Fibroblast of skin of scalp (primary cell): ENCODE results near the gene WDR3. TPM values are rescaled to one million over a fixed set of nuclear protein-coding genes. Genes with fewer than 3 reads are reported as not detected.
A peak's percentile ranks its signal among the peaks of the same experiment; 100 is the strongest.
"Not testable (repeated sequence)": the region's sequence is repeated elsewhere in the genome, so short reads cannot be mapped to it uniquely, and the experiment has no call there.

Experiments used
- DNase-seq: peaks from one replicate; pipeline ENCODE4 v3.0.0-alpha.2; 2013
- polyA plus RNA-seq, 2 experiments: library from polyadenylated mRNA; unstranded; fragments of 120-200 nt; gene quantifications; one replicate each; pipeline ENCODE4 v1.2.1, GENCODE V29; 2013; ENCODE audit not compliant: insufficient read length in 2 of 2

Gene WDR3
- 13.9 TPM for polyA plus RNA-seq (2013, experiment 1 of 2; ENCODE audit: insufficient read length)
- 16.5 TPM for polyA plus RNA-seq (2013, experiment 2 of 2; ENCODE audit: insufficient read length)

- peak; percentile 96 for DNase-seq
These were observed at the start of gene WDR3, which contains the start of gene GDAP2 for GRCh38 chr1:117929343-117930172. TSS of gene WDR3 (plus strand) at chr1:117929739. CDS start at chr1:117933320, 3,581 bp downstream. TSS of gene GDAP2 (minus strand) at chr1:117929621. CDS start at chr1:117920357, 9,264 bp downstream.

GRCh38 chr1:117883616-117884015 lies 45.9 kb upstream of the WDR3 start:
- no peak for DNase-seq

GRCh38 chr1:117886101-117886795 lies 43.3 kb upstream of the WDR3 start:
- peak; percentile 68 for DNase-seq

GRCh38 chr1:117890452-117890851 lies 39.1 kb upstream of the WDR3 start:
- no peak for DNase-seq

DNA sequence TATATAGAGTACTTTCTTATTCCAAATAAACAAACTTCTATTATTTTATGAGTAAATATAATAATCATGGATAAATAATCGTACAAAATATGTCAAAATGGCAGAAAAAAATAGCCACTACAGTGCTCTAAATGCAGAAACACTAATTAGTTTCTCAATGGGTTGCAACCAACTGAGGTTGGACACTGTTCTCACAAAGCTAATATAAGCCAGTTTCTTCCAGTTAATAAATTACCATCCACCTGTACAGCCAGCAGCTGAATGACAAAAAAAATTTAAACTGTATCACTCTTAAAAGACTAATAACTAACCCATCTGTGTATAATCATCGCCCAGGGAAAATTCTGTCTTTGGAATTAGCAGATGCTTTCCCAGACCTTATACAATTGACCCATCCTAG lies 37.0 kb upstream of the WDR3 start:
- no peak for DNase-seq

DNA sequence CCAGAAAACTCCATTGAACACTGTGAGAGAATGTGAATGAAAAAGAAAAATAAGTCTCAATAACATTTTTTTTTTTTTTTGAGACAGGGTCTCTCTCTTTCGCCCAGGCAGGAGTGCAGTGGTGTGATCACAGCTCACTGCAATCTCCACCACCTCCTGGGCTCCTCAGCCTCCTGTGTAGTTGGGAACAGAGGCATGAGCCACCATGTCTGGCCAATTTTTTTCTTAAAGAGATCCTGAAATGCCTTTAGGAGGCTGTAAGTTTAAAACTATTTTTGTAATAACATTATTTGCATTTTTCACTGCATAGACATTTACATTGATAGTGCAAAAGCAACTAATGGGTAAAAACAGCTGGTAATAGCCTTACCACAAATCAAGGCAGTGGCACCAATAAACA lies 35.5 kb upstream of the WDR3 start:
- peak; percentile 78 for DNase-seq

- peak; percentile 87 for DNase-seq
These were observed 33.9 kb upstream of the WDR3 start for GRCh38 chr1:117895482-117896114.

DNA sequence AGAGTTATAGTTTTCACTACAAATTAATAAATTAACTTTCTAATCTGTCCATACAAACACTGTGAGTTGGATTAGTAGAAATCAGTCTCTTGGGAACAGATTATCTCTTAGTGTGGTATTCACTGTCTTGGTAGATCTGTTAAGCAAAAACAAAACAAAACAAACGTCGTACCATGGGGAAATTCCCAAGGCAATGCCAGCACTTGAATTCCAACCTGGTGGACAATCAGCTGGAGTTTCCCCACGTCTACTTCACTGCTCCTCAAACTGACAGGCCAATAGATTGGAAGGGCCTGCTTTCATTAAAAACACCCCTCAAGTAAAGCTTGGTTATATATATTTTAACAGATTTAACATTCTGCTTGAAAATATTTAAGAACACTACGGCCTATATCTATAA lies 32.0 kb upstream of the WDR3 start:
- no peak for DNase-seq

GRCh38 chr1:117899801-117900200 lies 29.7 kb upstream of the WDR3 start:
- DNase-seq, result no peak

DNA sequence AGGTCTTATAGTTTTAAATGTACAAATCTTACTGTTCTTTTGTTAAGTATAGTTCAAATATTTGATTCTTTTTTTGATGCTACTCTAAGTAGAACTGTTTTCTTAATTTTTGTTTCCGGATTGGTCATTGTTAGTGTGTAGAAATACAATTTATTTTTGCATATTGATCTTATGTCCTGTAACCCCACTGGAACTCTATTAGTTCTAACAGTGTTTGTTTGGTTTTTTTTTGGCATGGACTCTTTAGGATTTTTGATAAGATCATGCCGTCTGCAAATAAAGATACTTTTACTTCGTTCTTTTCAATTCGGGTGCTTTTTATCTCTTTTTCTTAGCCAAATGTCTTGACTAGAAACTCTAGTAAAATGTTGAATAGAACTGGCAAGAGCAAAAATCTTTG lies 26.6 kb upstream of the WDR3 start:
- no peak for DNase-seq

DNA sequence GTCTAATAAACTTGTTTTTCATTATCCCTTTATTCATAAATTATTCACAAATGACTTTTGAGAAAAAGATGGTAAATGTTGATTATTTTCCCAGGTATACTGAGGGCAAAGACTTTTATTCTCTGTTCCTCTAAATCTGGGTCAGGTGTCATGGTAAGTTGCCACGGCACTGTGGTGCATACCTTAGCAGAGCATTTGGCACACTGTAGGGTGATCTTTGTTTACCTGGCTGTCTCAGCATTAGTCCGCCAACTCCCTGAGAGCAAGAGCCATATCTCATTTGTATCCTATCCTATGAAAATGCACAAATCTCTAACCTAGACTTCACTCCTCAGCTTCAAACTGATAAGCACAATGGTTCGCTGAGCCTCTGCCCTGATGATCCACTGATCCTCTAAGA lies 25.1 kb upstream of the WDR3 start:
- no peak for DNase-seq

DNA sequence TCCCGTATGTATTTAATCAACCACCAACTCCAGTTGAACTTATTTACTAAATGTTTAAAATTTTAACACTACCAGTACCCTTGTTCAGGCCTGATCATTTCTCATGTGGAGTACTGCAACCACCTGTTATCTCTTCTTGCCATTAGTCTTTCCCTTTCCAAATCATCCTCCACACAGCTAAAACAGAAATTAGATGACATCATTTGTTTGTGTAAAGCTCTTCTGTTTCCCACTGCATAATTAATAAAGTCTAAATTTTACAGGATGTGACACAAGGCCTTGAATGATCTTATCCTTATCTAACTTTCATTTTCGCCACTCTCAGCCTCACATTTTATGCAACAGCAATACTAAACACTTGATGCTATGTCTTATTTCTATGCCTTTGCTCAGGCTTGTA lies 24.5 kb upstream of the WDR3 start:
- no peak for DNase-seq

GRCh38 chr1:117911051-117911450 lies 18.5 kb upstream of the WDR3 start:
- DNase-seq, result no peak

GRCh38 chr1:117919376-117919775 lies 10.2 kb upstream of the WDR3 start:
- no peak for DNase-seq

GRCh38 chr1:117921991-117922390 lies 7.5 kb upstream of the WDR3 start:
- DNase-seq, result no peak

GRCh38 chr1:117922717-117923116 lies 6.8 kb upstream of the WDR3 start:
- not testable (repeated sequence) for DNase-seq

DNA sequence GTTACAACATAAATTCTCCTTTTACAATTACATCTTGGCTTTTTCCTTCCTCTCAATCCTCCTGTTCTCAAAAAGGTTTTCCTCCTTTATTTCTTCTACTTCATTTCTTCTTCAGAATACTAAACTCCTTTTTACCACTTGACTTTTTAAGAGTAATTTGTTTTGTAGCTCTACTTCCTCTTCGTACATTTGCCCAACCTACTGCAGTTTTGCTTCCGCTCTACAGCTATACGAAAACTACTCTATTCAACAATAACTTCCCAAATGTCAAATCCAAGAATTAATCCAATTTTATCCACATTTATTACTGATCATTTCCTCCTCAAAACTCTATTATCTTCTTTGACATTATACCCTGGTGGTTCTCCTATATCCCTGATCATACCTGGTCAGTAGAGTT lies 3.6 kb upstream of the WDR3 start:
- DNase-seq, result no peak

- peak; percentile 42 for DNase-seq
These were observed 627 bp upstream of the WDR3 start for GRCh38 chr1:117928881-117929342.

GRCh38 chr1:117930173-117930447 lies 571 bp downstream of the WDR3 start:
- DNase-seq, result no peak

DNA sequence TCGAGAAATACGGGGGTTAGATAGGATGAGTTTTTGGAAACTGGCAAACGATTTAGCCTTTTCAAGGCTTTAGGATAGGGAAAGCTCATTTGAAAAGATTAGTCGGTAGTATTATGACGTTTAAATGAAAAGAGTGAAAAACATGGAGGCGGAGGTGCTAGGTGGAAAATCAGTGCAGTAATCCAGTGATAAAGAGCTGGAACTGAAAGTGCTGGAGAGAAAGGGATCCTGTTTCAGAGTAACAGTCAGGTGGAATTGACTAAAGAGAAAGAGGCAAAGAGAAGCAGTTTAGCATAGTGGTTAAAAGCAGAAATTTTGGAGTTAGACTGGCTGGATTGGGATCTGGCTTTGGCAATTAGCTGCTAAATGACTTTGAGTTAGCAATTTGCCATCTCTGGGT lies 945 bp downstream of the WDR3 start:
- no peak for DNase-seq

DNA sequence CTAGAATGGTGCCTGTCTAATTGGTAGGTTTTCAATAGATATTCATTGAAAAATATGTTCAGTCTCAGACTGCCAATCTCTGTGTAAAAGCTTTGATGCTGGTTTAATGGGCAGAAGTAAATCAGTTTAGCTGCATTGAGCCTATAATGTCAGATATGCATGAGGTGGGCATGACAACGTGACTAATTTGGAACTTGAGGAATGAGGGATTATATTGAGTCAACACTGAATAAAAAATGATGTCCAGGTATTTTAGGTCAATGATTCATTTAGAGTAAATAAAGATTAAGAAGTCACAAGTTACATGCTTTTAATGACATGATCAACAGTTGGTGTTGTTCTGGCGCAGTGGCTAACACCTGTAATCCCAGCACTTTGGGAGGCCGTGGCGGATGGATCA lies 3.0 kb downstream of the WDR3 start:
- DNase-seq, result no peak

DNA sequence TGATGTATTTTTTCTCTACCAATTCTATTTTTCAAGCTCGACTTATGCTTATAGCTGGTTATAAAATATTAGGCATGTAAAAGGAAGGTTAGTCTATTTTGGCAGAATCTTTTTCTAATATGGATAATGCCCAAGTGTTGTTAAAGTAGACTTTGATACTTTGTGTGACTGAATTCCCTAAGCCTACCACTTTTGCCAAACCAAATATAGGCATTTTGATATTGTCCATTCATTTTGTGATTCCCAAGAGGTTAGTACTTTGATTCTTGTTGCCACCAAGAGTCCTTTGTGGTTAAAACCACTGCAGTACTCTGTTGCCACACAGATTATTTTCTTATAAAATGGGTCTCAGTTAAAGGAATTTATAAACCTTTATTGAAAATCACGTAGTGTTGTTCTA lies 4.2 kb downstream of the WDR3 start:
- no peak for DNase-seq

GRCh38 chr1:117942293-117942692 lies 12.8 kb downstream of the WDR3 start:
- no peak for DNase-seq
